Hepatocyte (in vitro differentiated cells): Measurements from ENCODE around the gene NUP37.

Experiments
- CTCF ChIP-seq: fragments of 200-600 bp; sonication (generic); IDR thresholded peaks from 2 replicates; pipeline ENCODE4 v1.5.1; 2016; ENCODE audit warnings: antibody characterized with exemption, mild to moderate bottlenecking; ENCODE audit not compliant: poor library complexity
- EZH2 ChIP-seq: fragments of 200-600 bp; sonication (generic); IDR thresholded peaks from 2 replicates; pipeline ENCODE4 v1.6.1; 2016; ENCODE audit warnings: antibody characterized with exemption, mild to moderate bottlenecking, borderline replicate concordance
- EZH2phosphoT487 ChIP-seq: fragments of 200-600 bp; sonication (generic); IDR thresholded peaks from one replicate; pipeline ENCODE4 v1.6.1; 2018; ENCODE audit warnings: antibody characterized with exemption, mild to moderate bottlenecking, low read depth, moderate library complexity; ENCODE audit not compliant: unreplicated experiment, severe bottlenecking

- TF ChIP-seq EZH2 (no peak), CTCF (no peak), EZH2phosphoT487 (no peak)
These were observed 52.2 kb downstream of the NUP37 start for GRCh38 chr12:102067574-102068258.
